ENCODE results near the gene SCPEP1. TPM values are rescaled to one million over a fixed set of nuclear protein-coding genes. Genes with fewer than 3 reads are reported as not detected.
A peak's percentile ranks its signal among the peaks of the same experiment; 100 is the strongest.

SCPEP1 gene
- total RNA-seq, 3 donors from 2014 or later (not counting 1 experiment from before 2014, with no cell fraction given), result 28.7 to 37.2 (median 35.3) TPM

- TF ChIP-seq CTCF (IDR thresholded peaks at IDR 0.05), result no peak
- Histone ChIP-seq H3K9me3 (ENCODE audit: control insufficient read depth, insufficient read depth, low read length) (no peaks in the 10 kb centered on the region), H3K27ac (ENCODE audit: low read length) (no peak overlapping the region), H3K4me3 (ENCODE audit: low read length) (no peak overlapping the region), H3K27me3 (ENCODE audit: control insufficient read depth, insufficient read depth, low read length) (no peaks in the 10 kb centered on the region), H3K36me3 (ENCODE audit: control insufficient read depth, insufficient read depth, low read length) (no peaks in the 10 kb centered on the region), H3K4me1 (ENCODE audit: control insufficient read depth, insufficient read depth, low read length) (peaks cover 18% of the 10 kb centered on the region)
- peaks cover 13 to 17% of the 10 kb centered on the region in 2 donors for H3K4me1 Mint-ChIP-seq
- intact Hi-C loops (cut with micrococcal nuclease), result no loop called here
- H3K27me3 Mint-ChIP-seq (ENCODE audit: low read depth in 2 of 2), result peaks cover 6 to 17% of the 10 kb centered on the region in 2 donors
- peak overlapping the region; percentile 14 for H3K4me3 Mint-ChIP-seq
- H3K9me3 Mint-ChIP-seq, result no peaks in the 10 kb centered on the region
- H3K27ac Mint-ChIP-seq, result no peak overlapping the region
- H3K36me3 Mint-ChIP-seq, result no peaks in the 10 kb centered on the region
- DNase-seq (no peak), ATAC-seq (no peak)
- WGBS (ENCODE audit: insufficient coverage), result 94% methylated on average over 1 of the region's 2 CpGs
These were observed 2.3 kb upstream of the SCPEP1 start for GRCh38 chr17:56975656-56976055.

GRCh38 chr17:56976941-56977608 lies 856 bp upstream of the SCPEP1 start:
- H3K27me3 ChIP-seq (ENCODE audit: control insufficient read depth, insufficient read depth, low read length), result no peaks in the 10 kb centered on the region
- H3K4me1 ChIP-seq (ENCODE audit: control insufficient read depth, insufficient read depth, low read length), result peaks cover 18% of the 10 kb centered on the region
- DNase-seq (peak in 1 of 2 donors; percentile 7), ATAC-seq (no peak)
- peaks cover 2% of the 10 kb centered on the region for H3K36me3 ChIP-seq (ENCODE audit: control insufficient read depth, insufficient read depth, low read length)
- H3K9me3 ChIP-seq (ENCODE audit: control insufficient read depth, insufficient read depth, low read length), result no peaks in the 10 kb centered on the region
- no peak overlapping the region for H3K27ac ChIP-seq (ENCODE audit: low read length)
- Mint-ChIP-seq H3K9me3 (no peaks in the 10 kb centered on the region), H3K27me3 (ENCODE audit: low read depth in 2 of 2) (peaks cover 6 to 10% of the 10 kb centered on the region in 2 donors), H3K36me3 (no peaks in the 10 kb centered on the region), H3K4me3 (peak overlapping the region; percentile 74), H3K27ac (peak overlapping the region in 1 of 2 donors; percentile 88), H3K4me1 (peaks cover 13 to 17% of the 10 kb centered on the region in 2 donors)
- intact Hi-C loops (cut with micrococcal nuclease), result no loop called here
- 59% methylated on average over 9 of the region's 11 CpGs for whole genome bisulfite sequencing (ENCODE audit: insufficient coverage)
- peak overlapping the region; percentile 77 for H3K4me3 ChIP-seq (ENCODE audit: low read length)
- no peak for TF ChIP-seq CTCF (IDR thresholded peaks at IDR 0.05)

- H3K27me3 Mint-ChIP-seq (ENCODE audit: low read depth in 2 of 2), result peaks cover 6 to 10% of the 10 kb centered on the region in 2 donors
- peak overlapping the region; percentile 92 for H3K4me3 Mint-ChIP-seq
- ATAC-seq, result peak in 1 of 3 donors; percentile 25
- Histone ChIP-seq H3K36me3 (ENCODE audit: control insufficient read depth, insufficient read depth, low read length) (peaks cover 2% of the 10 kb centered on the region), H3K27ac (ENCODE audit: low read length) (peak overlapping the region; percentile 46), H3K4me3 (ENCODE audit: low read length) (peak overlapping the region; percentile 77), H3K9me3 (ENCODE audit: control insufficient read depth, insufficient read depth, low read length) (no peaks in the 10 kb centered on the region), H3K27me3 (ENCODE audit: control insufficient read depth, insufficient read depth, low read length) (no peaks in the 10 kb centered on the region), H3K4me1 (ENCODE audit: control insufficient read depth, insufficient read depth, low read length) (peaks cover 18% of the 10 kb centered on the region)
- intact Hi-C loops (cut with micrococcal nuclease), result loop anchor here (2.0 kb wide), 1 partner anchor 18 kb away; the partner anchor contains the start of gene COIL
- DNase-seq, result peak in 1 of 2 donors; percentile 27
- TF ChIP-seq CTCF (IDR thresholded peaks at IDR 0.05), result no peak
- H3K9me3 Mint-ChIP-seq, result no peaks in the 10 kb centered on the region
- 47% methylated on average over 7 of the region's 11 CpGs for WGBS (ENCODE audit: insufficient coverage)
- H3K4me1 Mint-ChIP-seq, result peaks cover 13 to 17% of the 10 kb centered on the region in 2 donors
- no peaks in the 10 kb centered on the region for H3K36me3 Mint-ChIP-seq
- H3K27ac Mint-ChIP-seq, result peak overlapping the region; percentile 53 to 88
These were observed 635 bp downstream of the SCPEP1 start for GRCh38 chr17:56978441-56979090.
